PFSK-1 (cell line): Measurements from ENCODE around the gene VWA1.

ENCODE experiments used
- FOXP2 ChIP-seq: optimal IDR thresholded peaks from 2 replicates; pipeline ENCODE3; 2011; ENCODE audit warnings: borderline replicate concordance, control low read depth, inconsistent platforms; ENCODE audit not compliant: insufficient read depth; ENCODE audit errors: extremely low read length, extremely low read depth
- POLR2AphosphoS5 ChIP-seq: IDR thresholded peaks from 2 replicates; pipeline ENCODE4 v1.6.1; 2012; ENCODE audit warnings: low read depth, mild to moderate bottlenecking, control low read depth, low read length, moderate library complexity
- REST ChIP-seq, 2 experiments: IDR thresholded peaks; 2 replicates each; pipeline versions ENCODE4 v1.6.1 to v1.8.0; 2011 to 2012; ENCODE audit warnings: low read depth in 2 of 2, low read length in 2 of 2, control low read depth in 1 of 2, inconsistent platforms in 1 of 2, mild to moderate bottlenecking in 1 of 2, moderate library complexity in 1 of 2; ENCODE audit not compliant: insufficient read depth in 1 of 2
- SIN3A ChIP-seq: IDR thresholded peaks from 2 replicates; pipeline ENCODE4 v1.6.1; 2012; ENCODE audit warnings: mild to moderate bottlenecking, low read length, moderate library complexity, borderline replicate concordance; ENCODE audit not compliant: insufficient read depth
- TAF1 ChIP-seq: IDR thresholded peaks from 2 replicates; pipeline ENCODE4 v1.6.1; 2012; ENCODE audit warnings: low read length, control low read depth, borderline replicate concordance; ENCODE audit not compliant: insufficient read depth

VWA1 gene

GRCh38 chr1:1421147-1421906 is 14.2 kb upstream of the VWA1 start, which contains the start of gene ANKRD65:
Gene ANKRD65 (minus strand): TSS chr1:1421276. CDS start chr1:1421005, 271 bp downstream.
- TF ChIP-seq TAF1 (no peak), FOXP2 (no peak), REST (IDR thresholded peaks at IDR 0.05; ENCODE audit: insufficient read depth in 1 of 2, low read depth in 2 of 2, low read length in 2 of 2) (no peak), POLR2AphosphoS5 (no peak), SIN3A (no peak)

GRCh38 chr1:1421907-1422464 is 13.5 kb upstream of the VWA1 start:
- TF ChIP-seq POLR2AphosphoS5, result no peak
- no peak for TF ChIP-seq TAF1
- no peak for TF ChIP-seq FOXP2
- no peak for TF ChIP-seq REST (IDR thresholded peaks at IDR 0.05; ENCODE audit: insufficient read depth in 1 of 2, low read depth in 2 of 2, low read length in 2 of 2)
- no peak for TF ChIP-seq SIN3A

- no peak for TF ChIP-seq REST (IDR thresholded peaks at IDR 0.05; ENCODE audit: insufficient read depth in 1 of 2, low read depth in 2 of 2, low read length in 2 of 2)
- TF ChIP-seq POLR2AphosphoS5, result no peak
- no peak for TF ChIP-seq SIN3A
These were observed 12.8 kb upstream of the VWA1 start for GRCh38 chr1:1422465-1423244.

DNA sequence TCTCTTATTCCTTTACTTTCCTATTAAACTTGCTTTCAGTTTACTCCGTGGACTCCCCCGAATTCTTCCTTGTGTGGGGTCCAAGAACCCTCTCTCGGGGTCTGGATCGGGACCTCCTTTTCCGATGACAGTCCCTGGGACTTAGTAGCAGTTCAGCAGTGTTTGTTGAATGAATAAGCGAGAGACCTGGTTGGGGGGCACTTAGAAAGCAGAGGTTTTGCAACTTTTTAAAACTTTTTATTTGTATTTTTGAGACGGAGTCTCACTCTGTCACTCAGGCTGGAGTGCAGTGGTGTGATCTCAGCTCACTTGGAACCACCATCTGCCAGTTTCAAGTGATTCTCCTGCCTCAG is 12.3 kb upstream of the VWA1 start:
- no peak for TF ChIP-seq FOXP2
- TF ChIP-seq SIN3A, result no peak
- TF ChIP-seq TAF1, result no peak
- TF ChIP-seq POLR2AphosphoS5, result no peak
- TF ChIP-seq REST (IDR thresholded peaks at IDR 0.05; ENCODE audit: insufficient read depth in 1 of 2, low read depth in 2 of 2, low read length in 2 of 2), result no peak
